NCI-H2227 (cell line): Measurements from ENCODE around the gene HIVEP1.
A peak's percentile ranks its signal among the peaks of the same experiment; 100 is the strongest.
"Not testable (repeated sequence)": the region's sequence is repeated elsewhere in the genome, so short reads cannot be mapped to it uniquely, and the experiment has no call there.

Source experiments
- DNase-seq: peaks from one replicate; lab custom pipeline; 2025; ENCODE audit not compliant: unreplicated experiment; lab: John Stamatoyannopoulos, UW

Gene HIVEP1

DNA sequence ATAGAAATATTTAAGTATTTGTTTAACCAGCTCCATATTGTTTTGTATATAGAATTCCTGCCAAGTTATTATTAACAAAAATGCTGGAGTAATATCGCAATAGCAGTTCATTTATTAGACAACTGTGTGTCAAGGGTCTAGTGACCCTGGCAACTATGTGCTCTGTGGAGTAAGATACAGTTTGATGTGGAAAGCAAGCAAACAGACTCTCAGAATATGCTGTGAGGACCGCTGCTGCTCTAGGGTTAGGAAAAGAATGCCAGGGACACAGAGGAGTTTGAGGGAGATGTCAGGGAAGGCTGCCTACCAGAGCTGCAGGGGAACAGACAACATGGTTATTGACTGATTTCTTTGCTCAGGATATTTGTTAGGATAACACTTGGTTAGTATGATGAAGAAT is 71.2 kb downstream of the HIVEP1 start:
- no peak for DNase-seq

DNA sequence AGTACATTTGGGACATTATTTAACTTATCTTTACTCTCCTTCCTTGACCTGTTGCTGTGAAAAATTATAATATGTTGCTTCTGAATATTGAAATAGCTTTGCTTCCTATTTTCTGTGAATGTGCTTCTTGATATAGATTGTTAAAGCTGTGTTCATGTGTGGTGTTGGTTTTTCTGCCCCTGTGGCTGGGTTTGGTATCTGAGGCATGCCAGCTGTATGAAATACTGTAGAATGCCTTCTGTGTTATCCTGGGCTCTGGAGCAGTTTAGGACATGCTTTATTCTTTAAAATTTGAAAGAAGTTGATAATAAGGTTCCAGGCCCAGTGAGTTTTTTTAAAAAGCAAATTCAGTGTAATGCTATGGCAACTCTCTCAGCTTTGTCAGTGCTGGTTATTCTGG is 71.7 kb downstream of the HIVEP1 start:
- DNase-seq: no peak

DNA sequence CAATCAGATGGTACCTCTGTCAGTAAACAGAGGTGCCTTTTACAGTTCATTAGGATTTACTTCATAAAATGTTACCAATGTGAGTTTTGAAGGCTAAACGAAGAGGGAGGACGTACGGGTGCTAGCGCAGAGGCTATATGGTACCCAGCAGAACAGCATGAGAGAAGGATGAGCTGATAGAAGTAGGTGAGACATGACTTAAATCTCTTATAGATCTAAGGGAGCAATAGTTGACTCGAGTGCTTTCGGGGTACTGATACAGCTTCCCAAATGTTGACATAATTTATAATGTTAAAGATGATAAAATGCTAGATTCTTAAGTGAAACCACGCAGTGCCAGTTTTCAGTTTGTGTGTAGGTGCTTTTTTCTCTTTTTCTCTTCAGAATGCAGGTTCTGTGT is 72.6 kb downstream of the HIVEP1 start:
- DNase-seq: no peak

DNA sequence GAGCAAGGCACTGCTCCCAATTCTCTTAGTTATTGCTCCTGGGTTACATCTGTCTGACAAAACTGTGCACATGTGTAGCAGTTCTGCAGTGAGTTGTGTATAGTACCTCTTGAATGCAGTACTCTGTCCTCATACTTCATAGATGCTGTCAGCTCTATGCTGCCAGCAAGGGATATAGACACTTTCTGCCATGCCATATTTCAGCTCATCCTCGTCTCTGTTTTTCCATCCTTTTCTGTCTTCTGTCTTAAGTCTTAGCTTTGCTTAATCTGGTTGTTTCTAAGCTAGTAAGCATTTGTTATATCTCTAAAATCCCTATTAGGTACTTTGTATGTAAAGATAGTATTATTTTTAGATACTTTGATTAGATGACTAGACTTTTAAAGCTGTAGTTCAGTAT is 76.4 kb downstream of the HIVEP1 start:
- DNase-seq: no peak

DNA sequence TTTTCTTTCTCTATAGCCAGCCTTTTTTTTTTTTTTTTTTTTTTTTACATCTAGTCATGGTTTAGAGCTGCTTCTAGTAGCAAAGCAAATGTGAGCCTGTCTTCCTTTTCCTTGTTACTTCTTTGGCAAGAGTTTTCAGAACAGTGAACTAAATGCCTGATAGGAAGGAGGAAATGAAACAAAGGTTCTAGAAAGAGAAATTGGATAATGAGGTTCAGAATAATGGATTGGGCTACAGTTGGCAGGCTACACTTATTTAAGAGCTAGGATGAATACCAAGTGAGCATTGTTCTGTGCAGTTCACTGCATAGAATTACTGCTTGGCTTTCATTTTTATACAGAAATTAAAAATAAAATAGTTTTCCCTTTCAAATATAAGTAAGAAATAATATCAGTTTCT is 78.6 kb downstream of the HIVEP1 start:
- DNase-seq: no peak

DNA sequence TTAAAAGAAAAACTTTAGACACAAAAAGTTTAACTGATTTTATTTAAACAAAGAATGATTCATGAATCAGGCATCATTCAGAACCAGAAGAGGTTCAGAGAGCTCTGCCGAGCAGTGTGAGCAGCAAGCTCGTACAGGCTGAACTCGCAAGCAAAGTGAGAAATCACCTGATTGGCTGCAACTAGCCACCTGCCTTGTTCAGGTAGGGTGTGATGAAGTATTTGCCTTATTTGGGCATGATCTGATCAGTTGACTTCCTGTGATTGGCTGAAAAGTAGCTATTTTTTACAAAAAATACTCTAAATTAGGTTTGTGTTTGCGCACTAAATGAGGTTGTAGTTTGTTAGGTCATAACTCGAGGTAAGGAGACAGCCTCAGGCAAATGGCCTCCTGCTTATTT is 80.7 kb downstream of the HIVEP1 start:
- no peak for DNase-seq

DNA sequence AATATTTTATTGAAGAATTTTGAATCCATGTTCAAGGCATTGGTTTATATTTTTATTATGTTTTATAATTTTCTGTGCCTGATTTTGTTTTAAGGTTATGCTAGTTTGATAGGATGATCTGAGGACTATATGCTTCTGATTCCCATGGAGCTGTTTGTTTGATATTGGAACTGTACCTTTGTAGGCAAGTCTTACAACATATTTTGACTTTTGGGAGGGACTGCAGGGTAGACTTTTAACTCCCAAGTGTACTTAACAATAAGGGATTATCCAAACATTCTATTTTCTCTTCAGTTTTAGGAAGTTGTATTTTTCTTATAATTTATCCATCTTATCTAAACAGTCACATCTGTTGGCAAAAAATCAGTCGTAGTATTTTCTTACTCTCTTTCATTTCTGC is 82.6 kb downstream of the HIVEP1 start:
- no peak for DNase-seq

DNA sequence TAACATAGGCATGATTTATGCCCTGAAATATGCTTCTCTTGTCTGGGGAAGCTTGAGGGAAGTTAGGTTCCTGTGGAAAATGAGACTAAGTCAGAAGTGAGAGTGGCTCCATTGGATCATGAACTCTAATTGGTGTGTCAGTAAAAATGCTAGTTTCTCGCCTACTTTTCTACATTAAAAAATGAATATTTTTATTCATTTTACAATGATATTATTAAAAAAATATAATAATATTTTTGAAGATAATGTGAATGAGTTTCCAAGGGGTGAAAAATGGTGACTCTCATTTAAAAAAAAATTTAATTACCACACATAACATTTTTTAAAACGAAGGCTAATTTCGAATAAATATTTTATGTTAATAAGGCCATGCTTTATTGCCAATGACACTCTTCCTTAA is 84.2 kb downstream of the HIVEP1 start:
- no peak for DNase-seq

DNA sequence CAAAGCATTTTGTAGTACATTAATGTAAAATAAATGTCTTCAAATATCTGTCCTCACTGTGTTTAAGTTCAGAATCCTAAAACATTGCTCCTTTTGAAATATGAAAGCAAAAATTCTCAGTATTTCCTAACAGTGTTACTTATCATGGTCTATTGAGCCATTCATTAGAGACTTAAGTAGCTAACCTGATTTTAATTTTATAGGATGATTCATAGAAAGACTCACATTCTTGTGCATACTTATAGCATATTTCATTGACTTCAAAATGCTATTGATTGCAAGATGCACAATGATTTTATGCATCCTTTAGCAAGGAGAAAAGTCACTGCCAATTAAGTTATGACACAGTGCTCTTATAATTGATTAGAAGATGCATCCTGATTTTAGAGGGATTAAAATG is 85.7 kb downstream of the HIVEP1 start:
- DNase-seq: no peak

DNA sequence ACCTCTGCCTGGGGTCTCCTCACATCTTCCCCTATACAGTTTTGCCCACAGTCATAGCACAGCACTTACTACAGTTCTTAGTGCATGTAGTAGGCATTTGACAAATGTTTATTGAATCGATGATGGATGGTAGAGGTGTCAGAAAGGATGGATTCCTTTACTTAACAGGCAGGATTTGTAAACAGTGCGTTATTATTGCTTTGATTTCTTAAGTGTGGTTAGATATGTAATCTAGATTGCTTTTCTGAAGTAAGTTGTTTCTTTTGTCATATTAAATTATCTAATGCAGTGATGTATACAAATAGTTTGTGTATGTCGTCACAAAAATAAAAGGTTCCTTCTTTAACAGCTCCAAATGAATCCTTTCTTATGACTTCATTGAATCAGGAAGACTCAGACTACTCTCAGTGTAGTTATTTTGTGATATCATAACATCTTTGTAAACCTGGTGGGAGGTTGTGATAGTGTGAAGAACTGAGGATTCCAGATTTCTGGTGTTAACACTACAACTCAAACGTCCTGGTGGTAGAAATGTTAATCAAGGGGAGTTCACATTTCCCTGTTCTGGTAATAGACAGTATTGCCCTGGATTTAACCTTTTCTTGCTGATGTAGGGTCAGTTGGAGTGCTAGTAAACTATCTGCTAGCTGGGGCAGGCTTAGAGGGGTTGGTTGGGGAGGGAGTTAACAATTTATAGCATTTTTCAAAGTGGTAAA is 87.7 kb downstream of the HIVEP1 start:
- no peak for DNase-seq

DNA sequence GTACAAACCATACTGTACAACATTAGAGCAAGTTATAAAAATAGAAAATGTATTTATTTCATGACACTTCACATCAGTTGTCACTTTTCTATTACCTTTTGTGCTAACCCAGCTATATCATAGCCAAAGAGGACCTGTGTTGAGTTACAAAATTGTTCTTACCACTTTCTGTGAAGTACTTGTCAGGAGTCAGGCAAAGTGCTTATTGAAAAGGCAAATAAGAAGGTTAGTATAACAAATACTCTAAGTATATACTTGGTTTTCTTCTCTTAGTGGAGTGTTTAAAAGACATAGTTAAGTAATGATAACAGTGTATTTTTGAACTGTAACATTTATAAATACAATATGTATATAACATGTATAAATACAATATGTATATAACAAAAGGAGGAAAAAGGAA is 88.9 kb downstream of the HIVEP1 start:
- no peak for DNase-seq

DNA sequence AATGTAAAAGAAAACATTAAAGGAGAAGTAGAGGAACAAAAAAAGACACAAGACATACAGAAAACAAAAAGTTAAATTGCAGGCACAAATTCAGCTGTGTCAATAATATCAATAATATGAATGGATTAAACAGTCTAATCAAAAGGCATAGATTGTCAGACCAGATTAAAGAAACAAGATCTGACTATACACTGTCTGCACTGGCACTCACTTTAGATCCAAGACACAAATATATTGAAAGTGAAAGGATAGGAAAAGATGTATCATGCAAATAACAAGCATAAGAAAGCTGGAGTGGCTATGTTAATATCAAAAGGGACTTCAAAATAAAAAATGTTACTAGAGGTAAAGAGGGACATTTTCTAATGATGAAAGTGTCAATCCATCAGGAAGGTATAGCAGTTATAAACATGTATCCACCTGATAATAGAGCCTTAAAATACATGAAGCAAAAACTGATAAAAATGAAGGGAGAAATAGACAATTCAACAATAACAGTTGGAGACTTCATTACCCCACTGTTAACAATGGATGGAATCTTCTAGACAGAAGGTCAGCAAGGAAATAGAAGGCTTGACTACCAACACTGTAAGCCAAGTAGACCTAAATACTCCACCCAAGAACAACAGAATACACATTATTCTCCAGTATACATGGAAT is 89.7 kb downstream of the HIVEP1 start:
- DNase-seq: no peak

DNA sequence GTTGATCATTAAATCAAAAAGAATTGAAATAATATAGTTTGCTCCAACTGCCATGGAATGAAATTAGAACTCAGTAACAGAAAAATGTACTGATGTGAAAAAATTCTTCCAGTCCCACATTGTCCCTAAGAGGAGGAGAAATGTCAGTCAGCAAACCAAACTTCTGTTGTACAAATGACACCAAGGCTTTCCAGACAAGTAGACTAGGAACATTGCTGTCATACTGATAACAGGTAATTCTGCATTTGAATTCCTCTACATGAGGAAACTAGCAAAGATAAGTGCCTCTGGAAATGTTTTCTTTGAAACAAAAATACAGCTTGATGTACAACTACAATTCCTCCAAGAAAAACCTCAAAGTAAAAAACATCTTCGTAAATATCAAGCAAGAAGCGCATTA is 90.2 kb downstream of the HIVEP1 start:
- no peak for DNase-seq

DNA sequence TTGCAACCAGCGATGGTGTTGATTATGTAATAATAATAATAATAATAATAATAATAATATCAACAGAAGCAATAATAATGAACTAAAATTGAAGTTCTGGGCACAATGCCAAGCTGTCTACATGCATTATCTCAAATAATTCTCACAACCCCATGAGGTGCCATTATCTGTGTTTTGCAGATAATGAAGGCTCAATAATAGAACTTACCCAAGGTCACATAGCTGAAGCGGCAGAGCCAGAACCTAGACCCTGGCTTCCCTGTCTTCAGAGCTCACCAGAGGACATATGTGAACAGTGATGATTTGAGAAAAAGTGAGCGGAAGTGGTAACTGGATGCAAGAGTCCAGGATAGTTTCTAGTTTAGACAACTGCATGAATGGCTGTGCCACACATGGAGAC is 91.0 kb downstream of the HIVEP1 start:
- DNase-seq: peak; percentile 86

DNA sequence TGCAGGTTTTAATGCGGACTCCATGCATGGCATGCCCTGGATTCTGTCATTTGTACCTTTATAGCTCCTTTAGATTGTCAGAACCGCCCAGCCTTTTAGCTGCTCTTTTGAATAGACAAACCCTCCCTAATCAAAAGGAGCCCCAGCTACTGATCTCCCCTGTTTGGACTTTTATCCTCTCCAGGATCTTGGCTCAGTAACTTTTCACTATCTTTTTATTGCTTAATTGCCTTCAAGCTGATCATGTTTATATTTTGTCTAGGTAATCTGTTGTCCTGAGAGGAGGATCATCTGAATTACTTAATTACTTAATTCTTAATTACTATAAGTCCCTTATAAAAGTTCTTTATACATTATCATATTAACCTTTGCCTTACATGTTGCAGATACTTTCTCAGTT is 93.2 kb downstream of the HIVEP1 start:
- no peak for DNase-seq

DNA sequence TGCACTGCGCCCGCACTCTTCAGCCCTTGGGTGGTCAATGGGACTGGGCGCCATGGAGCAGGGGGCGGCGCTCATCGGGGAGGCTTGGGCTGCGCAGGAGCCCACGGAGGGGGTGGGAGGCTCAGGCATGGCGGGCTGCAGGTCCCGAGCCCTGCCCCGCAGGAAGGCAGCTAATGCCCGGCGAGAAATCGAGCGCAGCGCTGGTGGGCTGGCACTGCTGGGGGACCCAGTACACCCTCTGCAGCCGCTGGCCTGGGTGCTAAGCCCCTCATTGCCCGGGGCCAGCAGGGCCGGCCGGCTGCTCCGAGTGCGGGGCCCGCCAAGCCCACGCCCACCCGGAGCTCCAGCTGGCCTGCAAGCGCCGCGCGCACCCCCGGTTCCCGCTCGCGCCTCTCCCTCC is 96.3 kb downstream of the HIVEP1 start:
- not testable (repeated sequence) for DNase-seq

DNA sequence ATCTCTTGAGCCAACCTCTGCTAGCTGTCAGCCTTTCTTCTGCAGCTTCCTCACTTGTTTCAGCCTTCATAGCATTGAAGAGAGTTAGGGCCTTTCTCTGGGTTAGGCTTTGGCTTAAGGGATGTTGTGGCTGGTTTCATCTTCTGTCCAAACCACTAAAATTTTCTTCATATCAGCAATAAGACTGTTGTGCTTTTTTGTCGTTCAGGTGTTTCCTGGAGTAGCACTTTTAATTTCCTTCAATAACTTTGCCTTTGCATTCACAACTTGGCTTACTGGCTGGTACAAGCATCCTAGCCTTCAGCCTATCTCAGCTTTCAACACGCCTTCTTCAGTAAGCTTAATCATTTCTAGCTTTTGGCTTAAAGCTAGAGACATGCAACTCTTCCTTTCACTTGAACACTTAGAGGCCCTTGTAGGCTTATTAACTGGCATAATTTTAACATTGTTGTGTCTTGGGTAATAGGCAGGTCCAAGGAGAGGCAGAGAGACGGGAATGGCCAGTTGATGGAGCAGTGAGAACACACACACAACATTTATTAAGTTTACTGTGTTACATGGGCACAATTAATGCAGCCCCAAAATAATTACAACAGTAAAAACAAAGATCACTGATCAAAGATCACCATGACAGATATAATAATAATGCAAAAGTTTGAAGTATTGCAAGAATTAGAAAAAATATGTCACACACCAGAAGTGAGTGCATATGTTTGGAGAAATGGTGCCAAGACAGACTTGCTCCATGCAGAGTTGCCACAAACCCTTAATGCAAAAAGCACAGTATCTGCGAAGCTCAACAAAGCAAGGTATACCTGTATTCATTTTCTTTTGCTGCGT is 98.6 kb downstream of the HIVEP1 start:
- no peak for DNase-seq

DNA sequence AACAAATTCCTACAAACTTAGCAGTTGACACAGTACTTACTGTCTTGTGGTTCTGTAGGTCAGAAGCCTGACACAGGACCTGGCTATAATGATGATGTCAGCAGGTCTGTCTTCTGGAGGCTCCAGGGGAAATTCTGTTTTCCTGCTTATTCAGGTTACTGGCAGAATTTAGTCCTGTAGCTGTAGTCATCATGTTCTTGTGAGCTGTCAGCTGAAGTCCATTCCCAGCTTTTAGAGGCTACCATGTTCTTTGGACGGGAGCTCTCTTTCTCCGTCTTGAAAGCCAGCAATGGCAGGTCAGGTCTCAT is 99.2 kb downstream of the HIVEP1 start:
- DNase-seq: no peak

DNA sequence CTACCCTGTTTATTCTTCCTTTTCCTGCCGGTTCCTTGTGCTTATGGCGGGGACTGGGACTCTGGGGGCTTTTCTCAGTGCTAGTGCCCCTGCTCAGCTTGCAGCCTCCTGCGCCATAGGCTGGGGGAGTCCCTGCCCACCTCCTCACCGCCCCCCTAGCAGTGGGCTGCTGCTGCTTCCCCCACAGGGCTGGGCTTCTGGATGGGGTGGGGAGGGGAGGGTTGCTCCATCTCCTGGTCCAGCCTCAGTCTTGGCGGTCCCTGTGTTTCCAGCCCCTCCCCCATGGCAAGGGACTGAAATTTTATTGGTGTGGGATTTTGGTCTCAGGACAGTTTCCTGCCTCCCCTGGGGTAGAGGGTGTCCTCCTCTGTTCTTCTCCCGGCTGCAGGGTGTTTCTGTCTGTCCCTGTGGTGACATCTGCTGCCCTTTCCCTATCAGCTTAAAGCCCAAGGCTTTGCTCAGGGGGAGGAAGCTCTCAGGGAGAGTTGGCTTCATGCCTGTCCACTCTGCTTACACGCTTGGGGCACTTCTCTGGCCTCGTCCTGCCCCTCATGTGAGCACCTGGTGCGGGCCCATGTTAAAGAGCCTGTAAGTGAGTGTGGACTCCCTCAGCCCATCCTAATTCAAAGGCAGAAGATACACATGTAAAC is 100.6 kb downstream of the HIVEP1 start:
- DNase-seq: no peak

DNA sequence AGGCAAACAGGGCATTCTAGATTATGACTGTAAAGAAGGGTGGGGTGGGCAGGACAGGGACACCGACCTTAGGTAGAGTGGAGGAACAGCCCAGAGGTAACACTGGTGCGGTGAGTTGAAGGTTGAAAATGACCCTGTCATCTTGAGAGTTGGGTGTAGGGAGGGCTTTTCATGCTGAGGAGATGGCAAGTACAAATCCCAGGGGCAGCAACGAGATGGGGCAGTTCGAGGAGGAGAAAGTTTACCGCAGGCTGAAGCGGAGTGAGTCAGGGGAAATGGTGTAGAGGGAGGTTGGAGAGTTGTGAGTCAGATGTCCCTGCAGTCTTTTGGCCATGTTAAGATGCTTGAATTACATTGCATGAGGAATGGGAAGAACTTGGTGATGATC is 101.1 kb downstream of the HIVEP1 start:
- DNase-seq: no peak

DNA sequence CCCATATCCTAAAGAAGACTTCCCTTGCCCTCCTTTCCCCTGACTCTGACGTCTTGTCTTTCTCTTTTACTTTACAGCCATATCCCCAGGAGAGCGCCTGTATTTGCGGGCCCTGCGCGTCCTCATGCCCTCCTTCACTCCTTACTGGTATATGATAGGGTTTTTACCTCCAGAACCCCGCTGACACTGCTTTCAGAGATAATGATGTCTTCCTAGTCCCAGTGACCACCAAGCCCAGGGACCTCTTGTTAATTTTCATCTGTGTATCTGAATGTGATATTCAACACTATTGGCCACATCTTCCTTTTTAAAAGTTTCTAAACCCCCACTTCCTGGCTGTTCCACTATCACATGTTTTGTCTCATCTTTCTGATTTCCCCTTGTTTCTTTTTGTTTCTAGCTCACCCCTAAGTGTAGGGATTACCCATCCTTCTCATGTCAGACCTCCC is 102.0 kb downstream of the HIVEP1 start:
- no peak for DNase-seq

DNA sequence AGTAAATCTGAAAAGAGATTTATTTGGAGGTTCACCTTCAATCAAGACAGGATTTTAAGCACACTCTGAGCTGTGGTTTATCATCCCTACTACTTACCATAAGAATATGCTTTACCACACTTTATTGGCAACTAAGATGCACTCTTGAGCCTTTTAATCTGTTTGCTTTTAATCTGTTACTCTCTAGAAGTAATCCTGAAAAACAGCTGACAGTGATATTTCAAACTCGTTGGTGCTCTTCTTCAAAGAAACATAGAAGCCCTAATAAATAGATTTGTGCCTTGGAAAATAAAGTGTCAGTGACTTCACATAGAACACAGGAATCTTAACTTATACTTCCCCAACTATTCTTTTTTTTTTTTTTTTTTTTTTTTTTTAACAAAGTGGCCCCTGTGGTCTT is 102.9 kb downstream of the HIVEP1 start:
- no peak for DNase-seq
